ENCODE data around the gene ADAMTS17.

Gene ADAMTS17

DNA sequence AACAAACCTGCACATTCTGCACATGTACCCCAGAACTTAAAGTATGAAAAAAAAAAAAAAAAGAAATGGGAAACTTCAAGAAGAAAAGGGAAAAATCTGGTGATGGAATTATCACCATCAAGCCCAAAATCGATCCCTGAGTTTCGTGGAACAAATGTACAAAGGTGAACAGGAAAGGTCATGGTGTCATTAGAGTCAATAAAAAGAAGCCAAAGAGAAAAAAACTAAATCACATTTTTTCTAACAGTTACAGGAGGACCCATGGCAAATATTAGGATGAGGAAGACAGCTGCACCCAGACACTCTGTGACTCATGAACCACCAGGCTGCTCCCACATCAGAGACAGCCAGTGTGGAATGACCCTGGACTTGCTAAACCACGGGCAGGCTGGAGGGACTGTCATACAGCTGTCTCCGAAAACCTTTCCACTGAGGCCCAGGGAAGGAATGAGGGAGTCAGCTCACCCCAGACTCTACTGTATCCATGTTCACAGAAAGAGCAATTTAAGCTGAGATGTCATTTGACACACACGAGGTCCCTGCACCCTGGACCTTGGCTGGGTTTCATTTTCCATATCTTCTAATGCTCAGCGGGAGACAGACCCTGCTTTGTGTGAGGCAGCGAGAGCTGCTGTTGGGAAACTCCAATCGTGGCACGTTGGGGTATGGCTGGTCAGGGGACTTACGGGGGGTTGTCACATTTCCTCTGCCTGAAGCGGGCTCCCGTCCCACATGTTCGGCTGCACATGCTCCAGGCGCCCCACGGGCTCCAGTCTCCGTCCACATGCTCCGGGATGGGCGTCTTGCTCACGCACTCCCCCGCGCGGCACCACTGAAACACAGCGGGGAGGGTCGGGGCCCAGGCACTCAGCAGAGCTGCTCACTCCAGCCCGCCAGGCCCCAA lies 210.2 kb downstream of the ADAMTS17 start:
- DNase-seq (ENCODE audit: low read depth in 2 of 2), result no peak

- no peak for DNase-seq (ENCODE audit: low read depth in 2 of 2)
Observed at GRCh38 chr15:100129677-100130076, 212.1 kb downstream of the ADAMTS17 start.

DNA sequence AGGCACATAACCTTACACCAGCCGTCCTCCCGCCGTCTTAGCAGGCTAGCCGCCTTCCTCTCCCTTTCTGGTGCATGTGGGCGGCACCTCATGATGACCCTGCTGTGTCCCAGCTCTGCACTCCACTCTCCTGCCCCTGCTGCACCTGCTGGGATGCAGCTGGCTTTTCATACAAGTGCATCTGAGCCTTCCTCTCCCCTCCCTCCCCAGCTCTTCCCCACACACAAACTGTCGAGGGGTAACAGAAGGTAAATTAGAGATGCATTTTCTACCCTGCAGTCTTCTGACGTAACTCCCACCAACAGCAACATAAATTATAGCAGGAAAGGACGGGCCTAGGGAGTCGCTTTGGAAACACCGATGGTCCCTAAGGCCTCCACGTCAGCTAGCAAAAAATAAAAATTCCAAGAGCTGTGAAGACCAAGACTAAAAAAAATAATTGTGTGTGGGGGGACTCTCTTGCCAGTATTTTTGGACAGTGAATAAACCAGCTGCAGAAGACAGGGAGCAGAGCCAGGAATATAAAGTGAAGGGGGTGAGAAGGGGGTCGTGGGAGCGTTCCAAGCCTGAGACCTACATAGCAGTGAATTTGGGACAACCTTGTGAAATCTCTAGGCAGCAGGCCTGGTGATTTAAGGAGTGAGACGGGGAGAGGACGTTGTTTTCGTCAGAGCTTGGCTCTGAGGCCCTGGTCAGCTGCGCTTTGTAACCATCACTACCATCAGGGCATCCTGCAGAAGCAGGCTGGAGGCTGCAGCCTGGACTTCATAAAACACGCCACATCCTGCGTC lies 216.2 kb downstream of the ADAMTS17 start:
- no peak for DNase-seq (ENCODE audit: low read depth in 2 of 2)

DNA sequence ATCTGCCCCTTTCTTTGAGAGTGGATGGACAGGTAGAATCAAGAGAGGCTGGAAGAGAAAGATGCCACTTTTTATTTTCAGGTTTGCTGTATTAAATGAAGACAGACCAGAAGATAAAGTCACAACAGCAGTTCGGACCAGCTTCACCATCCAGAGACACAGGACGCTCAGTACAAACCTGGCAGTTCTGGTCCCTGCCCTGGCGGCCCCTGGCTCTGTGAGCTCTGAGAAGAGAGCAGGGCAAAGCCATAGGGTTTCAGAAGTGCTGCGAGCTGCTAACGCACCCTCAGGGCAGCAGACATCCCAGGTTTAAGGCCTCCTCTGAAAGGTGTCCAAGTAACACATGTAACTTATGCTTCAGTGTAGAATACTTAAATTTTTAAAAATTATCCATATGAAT lies 216.8 kb downstream of the ADAMTS17 start:
- no peak for DNase-seq (ENCODE audit: low read depth in 2 of 2)

- no peak for DNase-seq (ENCODE audit: low read depth in 2 of 2)
Observed at GRCh38 chr15:100124361-100124760, 217.4 kb downstream of the ADAMTS17 start.

DNA sequence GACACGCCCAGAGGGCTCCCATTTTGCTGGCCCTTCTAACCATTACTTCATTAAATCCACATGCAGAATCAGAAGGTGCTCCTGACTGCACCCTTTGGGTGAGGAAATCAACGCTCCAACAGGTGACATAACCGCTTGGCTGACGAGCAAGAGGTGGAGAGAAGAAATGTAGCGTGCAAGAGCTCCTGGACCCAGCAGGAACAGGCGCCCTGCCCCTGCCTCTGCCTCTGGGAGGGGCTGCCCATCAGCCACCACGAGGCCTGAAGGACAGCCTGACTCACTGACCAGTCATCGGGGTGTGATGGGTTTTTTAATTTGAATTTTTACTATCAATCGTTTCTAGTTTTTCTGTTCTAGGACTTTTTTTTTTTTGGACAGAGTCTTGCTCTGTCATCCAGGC lies 218.2 kb downstream of the ADAMTS17 start:
- no peak for DNase-seq (ENCODE audit: low read depth in 2 of 2)

DNA sequence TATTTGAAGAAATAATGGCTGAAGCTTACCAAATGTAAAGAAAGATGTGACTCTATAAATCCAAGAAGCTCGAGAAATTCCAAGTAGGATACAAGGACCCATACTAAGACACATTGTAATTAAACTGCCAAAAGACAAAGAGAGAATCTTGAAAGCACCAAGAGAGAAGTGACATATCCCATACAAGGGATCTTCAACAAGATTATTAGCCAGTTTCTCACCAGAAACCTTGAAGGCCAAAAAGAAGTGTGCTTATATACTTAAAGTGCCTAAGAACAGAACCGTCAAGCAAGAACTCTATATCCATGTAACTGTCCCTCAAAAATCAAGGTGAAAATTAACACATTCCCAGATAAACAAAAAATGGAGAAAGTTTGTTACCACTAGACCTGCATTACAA lies 220.5 kb downstream of the ADAMTS17 start:
- DNase-seq (ENCODE audit: low read depth in 2 of 2), result no peak

- no peak for DNase-seq (ENCODE audit: low read depth in 2 of 2)
Observed at GRCh38 chr15:100120111-100120510, 221.7 kb downstream of the ADAMTS17 start.

DNA sequence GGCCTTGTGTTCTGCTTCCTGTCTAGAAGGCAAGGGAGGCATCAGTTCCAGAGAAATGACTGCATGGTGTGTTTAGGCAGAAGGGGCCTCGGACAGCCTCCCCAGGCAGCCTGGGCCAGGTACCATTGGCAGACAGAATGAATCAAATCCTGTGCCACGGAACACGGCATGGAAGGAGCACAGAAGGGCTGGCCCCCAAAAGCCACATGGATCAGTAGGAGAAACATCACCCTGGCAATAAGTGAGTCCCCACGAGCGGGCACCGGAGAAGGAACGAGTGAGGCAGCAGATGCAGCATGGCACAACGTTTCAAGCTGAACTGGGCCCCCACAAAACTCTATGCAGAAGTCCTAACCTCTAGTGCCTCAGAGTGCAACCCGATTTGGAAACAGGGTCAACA lies 223.2 kb downstream of the ADAMTS17 start:
- no peak for DNase-seq (ENCODE audit: low read depth in 2 of 2)

DNA sequence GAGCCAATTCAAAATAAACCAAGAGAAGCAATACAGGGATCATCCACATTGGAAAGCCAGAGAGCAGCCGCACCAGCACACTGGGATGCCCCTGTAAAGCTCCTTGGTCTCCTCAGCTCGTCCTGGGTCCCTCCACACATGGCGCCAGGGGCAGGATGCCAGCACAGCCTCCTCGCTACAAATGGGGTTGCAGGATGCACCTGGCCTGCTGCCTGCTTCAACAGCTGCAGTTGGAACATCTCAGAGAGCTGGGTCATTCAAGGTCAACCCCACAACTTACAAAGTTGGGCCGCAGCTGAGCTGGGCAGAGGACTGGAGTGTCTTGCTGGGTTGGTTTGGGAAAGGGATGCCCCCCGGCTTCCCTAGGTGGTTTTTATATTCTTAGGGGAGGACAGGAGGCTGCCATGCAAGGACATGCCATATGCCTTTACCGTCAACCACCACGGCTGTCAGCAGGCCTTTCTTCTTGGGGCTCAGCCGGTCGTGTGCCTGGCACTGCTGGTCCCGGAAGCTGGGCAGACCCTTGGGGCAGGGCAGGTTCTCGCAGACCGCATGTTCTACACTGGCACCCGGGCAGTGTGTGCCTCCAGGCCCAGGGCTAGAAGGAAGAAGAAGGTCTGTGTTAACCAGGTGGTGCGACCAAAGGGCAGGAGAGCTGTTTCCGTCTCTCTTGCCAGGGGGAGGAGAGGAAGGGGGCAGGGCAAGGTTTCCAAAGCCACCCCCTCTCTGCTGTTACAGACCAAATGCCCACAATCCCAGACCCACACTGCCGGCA lies 225.2 kb downstream of the ADAMTS17 start:
- no peak for DNase-seq (ENCODE audit: low read depth in 2 of 2)

DNA sequence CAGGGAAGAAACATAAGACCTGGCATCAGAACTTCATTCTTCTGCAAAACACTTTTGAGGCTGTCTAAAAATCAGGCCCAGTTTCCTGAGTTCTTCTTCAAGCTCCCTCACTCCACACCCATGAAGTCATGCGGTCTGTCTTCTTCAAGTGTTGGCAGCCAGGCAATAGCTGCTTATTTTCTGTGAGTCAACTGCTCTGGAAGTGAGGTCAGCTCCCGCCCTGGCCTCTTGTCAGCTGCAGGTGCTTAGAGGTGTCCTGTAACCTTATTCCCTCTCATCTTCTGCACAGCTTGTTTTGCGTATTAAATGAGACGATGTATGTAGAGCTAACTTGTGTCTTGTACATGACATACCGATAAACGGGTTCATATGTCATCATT lies 226.1 kb downstream of the ADAMTS17 start:
- no peak for DNase-seq (ENCODE audit: low read depth in 2 of 2)

DNA sequence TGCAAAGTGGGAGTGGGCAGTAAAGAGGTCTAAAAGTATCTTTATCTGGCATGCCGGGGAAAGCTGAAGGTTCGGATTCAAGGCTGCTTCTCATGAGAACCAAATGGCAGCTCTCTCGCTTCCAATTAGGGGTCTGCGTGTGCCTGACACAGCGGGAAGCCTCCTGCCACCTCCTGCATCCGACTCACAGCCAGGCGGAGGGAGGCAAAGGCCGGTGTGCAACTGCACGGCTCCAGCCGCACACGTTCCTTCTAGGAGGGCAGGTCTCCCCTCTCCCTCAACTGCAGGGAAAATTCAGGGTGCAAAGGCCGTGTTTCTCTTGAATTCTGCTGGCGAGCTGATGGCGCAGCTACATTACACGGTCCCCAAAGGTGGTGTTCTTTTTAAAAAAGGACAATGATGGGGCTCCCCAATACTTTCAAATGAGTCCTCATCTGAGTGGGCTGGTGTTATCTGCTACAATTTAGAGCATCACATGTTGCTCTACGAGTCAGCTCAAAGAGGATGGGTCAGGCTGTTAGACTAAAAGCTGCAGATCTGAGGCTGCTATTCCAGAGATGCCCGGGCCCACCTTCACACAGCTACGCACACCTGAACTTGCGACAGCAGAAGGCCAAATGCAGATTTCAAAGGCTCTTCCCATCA lies 226.6 kb downstream of the ADAMTS17 start:
- no peak for DNase-seq (ENCODE audit: low read depth in 2 of 2)

DNA sequence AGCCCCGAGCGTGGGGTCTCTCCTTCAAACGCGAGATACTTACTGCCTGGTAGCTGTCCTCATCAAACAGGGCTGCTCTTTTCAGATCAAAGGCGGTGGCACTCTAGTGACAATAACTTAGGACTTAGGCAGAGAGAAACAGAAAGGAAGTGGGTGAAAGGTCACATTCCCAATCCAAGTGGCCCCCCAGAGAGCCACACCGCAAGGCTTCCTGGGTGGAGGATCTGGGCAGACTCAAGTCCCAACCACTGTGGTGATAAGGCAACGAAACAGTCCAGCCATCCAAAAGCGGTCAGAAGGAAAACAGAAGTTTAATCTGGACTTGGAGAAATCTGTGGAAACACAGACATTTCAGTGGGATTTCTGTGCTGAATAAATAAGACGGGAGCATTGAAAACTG lies 227.2 kb downstream of the ADAMTS17 start:
- DNase-seq (ENCODE audit: low read depth in 2 of 2), result no peak

GRCh38 chr15:100114100-100114499 lies 227.7 kb downstream of the ADAMTS17 start:
- no peak for DNase-seq (ENCODE audit: low read depth in 2 of 2)

GRCh38 chr15:100113351-100114080 lies 228.3 kb downstream of the ADAMTS17 start:
- DNase-seq (ENCODE audit: low read depth in 2 of 2), result no peak

- no peak for DNase-seq (ENCODE audit: low read depth in 2 of 2)
Observed at GRCh38 chr15:100112636-100113305, 229.0 kb downstream of the ADAMTS17 start.

- no peak for DNase-seq (ENCODE audit: low read depth in 2 of 2)
Observed at GRCh38 chr15:100112061-100112420, 229.7 kb downstream of the ADAMTS17 start.

DNA sequence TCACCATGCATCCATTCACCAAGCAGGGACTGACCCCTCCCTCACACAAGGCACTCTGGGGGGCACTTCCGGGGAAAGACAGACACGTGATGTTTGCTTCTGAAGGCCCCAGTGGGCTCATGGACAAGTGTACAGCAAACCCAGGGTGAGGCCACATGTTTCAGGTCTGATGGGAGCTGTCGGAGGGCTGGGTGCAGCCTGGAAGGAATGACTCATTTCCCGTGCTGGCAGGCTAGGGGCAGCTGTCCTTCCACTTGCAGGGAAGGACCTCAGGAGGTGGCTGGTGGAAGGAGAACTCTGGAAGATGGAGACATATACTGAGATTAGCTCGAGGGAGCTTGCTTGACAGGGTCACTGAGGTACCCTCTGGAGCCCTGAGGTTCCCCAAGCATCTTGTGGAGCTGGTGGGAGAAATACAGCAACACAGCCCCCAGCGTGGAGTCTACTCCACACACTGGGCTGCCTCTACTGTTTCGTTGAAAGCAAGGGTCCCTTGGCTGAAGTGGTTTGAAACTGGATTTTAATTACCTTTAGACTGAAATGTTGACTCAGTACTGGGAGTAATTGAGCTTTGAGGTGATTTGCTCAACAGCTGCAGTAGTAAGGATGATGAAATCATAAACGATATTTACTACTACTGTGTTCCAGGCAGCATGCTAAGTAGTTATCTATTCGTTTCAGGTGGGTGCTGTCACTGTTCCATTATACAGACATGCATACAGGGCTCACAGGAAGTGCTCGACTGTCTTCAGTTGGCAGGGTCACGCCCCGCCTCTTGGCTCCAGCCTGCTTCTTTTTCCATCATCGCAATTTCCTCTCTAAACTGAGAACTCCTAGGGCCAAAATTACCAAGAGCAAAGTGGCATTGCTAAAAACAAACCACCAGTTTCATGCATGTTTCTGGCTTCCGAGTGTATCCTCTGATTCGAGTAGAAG lies 230.4 kb downstream of the ADAMTS17 start:
- DNase-seq (ENCODE audit: low read depth in 2 of 2), result no peak

- DNase-seq (ENCODE audit: low read depth in 2 of 2), result no peak
Observed at GRCh38 chr15:100109486-100110035, 232.2 kb downstream of the ADAMTS17 start.

All from stimulated activated CD8-positive, alpha-beta memory T cell treated with anti-CD3 and anti-CD28 coated beads, Interleukin-7, amount 100 ng/mL, for 1 hour (primary cell).